ENCODE results near the gene THAP4.

DNA sequence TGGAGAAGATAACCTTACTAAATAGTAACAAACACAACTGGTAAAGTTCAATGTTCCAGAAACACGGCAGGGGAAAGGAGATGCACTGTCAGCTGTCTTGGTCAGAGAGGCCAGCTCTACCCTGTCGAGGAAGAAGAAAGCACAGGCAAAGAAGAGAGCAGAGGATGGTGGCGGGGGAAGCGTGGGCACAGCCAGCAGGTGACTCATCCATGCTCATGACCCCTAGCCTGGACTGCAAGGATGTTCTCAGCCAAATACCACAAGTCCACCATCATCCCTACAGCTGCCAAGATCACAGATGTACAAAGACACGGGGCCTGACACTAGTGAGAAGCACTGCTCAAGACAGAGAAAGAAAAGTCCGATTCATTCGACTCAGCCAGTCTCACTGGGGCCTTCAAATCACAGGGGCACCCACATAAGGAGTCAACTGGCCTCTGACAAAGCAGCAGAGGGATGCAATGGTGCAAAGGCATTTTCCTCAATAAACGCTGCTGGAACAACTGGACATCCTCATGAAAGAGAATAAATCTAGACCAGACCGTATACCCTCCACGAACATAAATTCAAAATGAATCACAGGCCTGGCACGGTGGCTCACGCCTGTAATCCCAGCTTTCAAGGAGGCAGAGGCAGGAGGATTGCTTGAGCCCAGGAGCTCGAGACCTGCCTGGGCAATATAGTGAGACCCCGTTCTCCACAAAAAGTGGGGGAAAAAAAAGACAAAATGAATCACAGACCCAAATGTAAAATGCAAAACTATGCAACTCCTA, 44.1 kb upstream of the THAP4 start:
- TF ChIP-seq, protein P1, sequence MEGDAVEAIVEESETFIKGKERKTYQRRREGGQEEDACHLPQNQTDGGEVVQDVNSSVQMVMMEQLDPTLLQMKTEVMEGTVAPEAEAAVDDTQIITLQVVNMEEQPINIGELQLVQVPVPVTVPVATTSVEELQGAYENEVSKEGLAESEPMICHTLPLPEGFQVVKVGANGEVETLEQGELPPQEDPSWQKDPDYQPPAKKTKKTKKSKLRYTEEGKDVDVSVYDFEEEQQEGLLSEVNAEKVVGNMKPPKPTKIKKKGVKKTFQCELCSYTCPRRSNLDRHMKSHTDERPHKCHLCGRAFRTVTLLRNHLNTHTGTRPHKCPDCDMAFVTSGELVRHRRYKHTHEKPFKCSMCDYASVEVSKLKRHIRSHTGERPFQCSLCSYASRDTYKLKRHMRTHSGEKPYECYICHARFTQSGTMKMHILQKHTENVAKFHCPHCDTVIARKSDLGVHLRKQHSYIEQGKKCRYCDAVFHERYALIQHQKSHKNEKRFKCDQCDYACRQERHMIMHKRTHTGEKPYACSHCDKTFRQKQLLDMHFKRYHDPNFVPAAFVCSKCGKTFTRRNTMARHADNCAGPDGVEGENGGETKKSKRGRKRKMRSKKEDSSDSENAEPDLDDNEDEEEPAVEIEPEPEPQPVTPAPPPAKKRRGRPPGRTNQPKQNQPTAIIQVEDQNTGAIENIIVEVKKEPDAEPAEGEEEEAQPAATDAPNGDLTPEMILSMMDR (IDR thresholded peaks at IDR 0.05), result no peak
- no peak for TF ChIP-seq POLR2A (IDR thresholded peaks at IDR 0.05)

Measured in body of pancreas (tissue), 4 donors.